RKO (cell line): ENCODE results near the gene ADARB1.

Experiments
- DNase-seq: peaks from one replicate; pipeline ENCODE4 v3.0.0-alpha.2; 2016; ENCODE audit warnings: low spot score

The ADARB1 gene

DNA sequence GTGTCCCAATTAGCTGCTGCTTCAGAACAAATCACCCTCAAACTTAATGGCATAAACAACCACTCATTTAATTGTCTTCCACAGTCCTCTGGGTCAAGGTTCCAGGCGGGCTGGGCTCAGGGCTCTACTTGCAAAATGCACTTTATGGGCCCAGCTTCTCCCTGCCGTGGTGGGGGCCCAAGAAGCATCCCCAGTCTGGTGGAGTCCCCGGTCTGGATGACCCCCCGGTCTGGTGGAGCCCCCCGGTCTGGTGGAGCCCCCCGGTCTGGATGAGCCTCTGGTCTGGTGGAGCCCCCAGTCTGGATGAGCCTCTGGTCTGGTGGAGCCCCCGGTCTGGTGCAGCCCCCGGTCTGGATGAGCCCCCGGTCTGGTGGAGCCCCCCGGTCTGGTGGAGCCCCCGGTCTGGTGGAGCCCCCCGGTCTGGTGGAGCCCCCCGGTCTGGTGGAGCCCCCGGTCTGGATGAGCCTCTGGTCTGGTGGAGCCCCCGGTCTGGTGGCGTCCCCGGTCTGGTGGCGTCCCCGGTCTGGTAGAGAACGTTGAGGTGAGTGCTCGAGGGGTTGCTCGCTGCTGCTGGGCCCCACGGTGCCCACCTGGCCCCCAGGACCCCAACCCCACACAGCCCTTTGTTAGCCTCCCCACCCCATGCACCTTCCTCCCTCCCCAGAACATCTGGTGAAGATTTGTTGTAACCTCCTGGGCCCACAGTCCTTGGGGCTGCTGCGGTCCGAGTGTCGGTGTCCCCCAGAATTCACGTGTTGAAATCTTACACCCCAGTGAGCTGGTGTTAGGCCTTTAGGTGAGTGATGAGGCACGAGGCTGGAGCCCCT lies 179.5 kb downstream of the ADARB1 start:
- no peak for DNase-seq

DNA sequence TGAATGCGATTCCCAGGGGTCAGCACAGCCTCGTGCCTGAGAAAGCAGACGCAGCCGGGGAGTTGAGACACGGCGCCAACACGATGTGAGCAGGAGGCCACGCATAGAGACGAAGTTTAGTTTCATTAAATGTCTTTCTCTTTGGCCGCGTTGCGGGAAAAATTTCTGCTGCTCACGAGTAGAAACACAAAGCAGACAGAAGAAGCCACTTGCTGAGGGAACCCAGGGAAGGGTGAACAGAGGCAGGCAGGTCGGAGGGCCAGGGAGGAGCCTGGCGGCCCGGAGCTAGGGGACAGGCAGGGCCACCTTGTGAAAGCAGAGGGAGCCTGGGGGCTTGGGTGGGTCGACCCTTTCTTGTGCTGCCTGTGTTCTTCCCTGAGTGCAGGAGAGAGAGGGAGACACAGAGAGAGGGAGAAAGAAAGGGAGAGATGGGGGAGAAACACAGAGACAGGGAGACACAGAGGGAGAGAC lies 180.1 kb downstream of the ADARB1 start:
- DNase-seq: no peak

DNA sequence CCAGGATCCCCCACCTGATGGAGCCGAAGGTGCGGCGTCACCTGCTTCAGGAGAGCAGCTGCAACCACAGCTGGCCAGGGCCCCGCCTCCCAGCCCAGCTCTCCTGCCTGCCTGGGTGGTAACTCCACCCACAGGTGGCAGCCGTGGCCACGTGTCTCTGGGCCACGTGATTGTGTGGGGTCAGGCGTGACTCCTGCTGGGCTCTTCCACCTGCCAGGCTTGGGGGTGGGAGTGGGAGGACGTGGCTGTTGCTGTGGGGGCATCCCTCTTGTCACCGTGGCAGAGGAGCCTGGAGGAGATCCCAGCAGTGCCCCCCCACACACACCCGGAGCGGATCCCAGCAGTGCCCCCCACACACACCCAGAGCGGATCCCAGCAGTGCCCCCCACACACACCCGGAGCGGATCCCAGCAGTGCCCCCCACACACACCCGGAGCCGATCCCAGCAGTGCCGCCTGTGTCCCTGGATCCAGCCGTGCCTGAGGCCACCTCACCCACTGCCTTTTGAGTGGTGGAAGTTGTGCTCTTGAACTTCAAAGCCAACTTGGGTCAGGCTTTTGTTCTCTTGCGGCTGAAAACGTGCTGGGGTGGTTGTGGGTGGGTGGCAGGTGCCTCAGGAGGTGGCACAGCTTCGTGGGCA lies 181.1 kb downstream of the ADARB1 start:
- no peak for DNase-seq

DNA sequence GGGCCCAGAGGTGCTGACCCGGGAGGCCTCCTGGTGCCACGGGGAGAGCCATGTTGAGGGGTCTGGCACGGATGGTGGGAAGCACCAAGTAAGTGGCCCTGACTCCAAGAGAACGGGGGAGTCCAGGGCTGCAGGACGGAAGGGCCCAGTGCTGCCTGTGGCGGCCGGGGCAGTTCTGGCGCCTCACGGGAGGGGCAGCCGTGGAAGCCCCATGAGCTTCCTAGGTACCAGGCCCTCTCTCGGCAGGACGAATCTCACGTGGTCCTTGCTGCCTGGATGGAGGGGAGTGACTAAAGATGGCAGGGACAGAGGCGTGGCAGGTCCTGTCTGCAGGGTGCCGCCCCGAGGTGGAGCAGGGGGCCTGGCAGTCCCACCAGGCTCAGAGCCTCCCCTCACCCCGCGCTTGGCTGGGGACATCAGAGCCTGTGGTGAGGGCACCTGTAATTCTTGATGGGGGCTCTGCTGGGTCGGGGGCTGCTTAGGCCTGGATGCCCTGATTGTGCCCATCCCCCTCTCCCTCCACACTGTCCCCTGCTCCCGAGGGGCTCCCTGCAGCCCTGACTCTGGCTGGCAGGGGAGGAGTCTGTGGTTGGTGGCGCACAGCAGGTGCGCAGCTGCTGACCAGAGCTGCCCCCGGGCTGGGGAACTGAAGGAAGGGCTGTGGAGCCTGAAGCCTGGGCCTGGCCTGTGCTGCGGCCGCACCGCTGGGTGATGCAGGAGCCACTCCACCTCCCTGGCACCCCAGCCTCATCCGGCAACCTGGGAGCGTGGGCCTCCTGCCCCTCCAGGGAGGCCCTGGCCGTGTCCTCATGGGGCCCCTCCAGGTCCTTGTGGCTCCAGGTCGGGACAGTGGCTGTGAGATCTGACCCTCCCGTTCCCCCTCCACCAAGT lies 181.9 kb downstream of the ADARB1 start:
- no peak for DNase-seq

DNA sequence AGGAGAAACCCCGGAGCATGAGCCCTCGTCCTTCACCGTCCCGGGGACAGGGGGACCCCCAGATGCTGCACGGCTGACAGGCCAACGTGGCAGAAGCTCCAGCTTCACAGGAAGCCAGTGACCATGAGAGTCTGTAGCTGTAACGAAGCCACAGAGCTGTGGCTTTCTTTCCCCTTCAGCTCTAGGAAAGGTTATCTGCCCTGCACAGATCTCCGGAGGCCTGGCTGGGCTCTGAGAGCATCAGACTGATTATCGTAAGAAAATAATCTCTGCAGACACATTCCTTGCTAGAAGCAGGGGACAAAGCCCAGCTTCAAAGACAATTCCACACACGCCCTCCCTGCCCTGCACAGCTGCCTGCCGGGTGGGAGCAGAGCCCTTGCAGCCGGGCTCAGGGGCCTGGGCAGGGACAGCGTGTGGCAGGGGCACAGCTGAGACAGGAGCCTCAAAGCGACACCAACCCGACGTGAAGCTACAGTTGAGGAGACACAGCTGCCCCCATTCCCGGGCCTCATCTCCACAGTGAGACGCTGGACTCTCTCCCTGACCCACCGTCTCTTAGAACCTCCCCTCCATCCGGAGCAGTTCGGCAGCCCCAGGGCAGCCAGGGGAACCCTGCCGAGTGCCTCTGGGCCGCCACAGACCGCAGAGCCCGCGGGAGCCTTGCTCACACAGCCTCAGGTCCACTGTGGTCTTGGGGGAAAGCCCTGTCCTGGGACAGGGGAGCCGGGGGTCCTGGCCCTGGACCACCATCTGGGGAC lies 182.7 kb downstream of the ADARB1 start:
- no peak for DNase-seq

DNA sequence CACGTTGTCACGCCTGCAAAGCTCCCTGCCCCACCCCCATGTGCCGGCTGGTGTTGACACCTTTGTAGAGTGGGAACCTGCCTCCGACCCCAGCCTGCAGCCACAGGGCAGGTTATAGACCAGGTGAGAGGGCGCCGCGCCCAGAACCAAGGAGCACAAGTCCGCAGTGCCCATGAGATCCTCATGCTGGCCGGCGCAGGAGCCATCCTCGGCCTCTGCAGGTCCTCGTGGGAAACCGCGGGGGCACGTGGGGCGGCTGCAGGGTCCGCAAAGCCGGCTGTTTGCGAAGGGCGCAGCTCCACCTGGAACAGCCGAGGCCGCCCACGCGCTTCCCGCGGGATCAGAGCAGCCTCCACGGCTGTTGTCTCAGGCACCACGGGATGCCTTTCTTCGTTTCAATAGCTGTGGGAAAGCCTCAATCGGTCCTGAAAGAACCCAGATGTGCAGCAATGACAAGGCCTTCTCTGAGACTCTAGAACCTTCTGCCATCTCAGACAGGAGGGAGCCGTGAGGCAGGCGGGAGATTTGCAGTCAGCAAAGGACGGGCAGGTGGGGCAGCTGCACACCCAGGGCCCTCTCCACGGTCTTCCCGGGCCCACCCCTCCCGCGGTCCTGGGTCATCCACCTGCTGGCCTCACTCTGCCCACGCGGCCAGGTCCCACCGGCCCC lies 183.4 kb downstream of the ADARB1 start:
- no peak for DNase-seq

DNA sequence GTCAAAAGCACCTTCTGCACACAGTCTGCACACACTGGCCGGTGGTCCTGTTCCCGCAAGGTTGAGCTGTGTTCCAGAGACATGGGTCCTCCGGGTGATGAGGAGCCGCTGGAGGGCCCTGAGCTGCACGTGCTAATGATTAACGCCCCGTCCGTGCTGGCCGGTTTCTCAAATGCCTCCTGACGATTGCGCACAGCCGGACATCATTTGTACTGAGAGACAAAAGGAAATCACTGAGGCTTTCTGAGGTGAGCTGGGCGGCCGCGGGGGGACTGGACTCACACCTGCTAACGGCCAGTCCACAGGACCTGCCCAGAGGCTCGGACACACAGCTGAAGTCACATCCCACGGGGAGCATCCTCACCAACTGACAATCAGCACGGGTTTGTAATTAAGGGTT lies 184.1 kb downstream of the ADARB1 start:
- no peak for DNase-seq

DNA sequence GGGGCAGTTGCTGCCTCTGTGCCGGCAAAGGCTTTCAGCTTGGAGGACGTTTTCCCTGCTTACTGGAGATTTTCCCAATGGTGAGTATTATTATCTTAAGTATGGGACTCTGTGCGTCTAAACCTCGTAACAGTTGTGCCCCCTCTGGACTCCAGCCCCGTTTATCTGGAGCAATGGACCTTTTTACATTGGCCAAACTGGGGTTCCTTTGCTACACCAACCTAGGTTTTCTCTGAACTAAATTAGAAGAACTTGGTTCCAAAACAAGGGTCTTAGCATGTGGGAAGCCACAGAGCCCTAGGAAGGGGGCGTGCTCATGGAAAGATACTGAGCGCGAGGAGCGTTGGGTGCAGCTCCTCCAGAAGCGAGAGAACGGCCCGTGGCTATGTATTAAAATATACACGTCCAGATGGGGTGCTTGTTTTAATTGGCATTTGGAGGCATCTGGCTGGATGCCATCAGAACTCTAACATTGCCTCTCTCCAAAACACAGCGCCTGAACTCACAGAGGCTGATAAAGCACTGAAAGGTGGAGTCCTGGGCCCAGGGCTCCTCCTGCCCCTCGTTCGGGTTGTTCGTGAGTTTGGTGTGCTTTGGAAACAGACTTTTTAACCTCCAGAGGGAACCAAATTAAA lies 184.9 kb downstream of the ADARB1 start:
- DNase-seq: no peak

DNA sequence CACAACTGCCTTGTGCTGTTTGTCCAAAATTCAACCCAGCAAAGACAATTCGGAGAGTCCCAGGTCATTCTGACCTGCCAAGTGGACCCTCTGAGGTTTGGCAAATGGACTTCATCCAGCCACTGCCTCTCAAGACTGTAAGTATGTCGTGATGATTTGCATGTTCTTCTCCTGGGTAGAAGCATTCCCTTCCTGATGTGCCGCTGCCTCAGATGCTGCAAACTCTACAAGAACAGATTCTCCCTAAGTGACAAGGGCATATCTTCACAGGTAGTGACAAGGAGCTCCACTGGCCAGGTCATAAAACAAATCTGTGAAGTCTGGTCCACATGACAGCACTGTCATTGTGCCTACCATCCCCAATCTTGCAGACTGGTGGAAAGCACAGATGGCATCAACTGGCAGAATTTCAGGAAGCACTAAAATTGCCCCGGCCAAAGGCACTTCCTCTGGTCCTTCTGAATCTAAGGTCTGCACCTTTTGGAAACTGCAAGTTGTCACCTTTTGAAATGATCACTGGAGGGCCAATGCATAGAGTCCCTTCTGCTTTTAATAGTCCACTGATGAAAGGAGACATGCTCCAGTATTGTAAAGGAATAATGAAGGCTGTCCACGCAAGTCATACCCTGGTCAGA lies 185.9 kb downstream of the ADARB1 start:
- DNase-seq: no peak

DNA sequence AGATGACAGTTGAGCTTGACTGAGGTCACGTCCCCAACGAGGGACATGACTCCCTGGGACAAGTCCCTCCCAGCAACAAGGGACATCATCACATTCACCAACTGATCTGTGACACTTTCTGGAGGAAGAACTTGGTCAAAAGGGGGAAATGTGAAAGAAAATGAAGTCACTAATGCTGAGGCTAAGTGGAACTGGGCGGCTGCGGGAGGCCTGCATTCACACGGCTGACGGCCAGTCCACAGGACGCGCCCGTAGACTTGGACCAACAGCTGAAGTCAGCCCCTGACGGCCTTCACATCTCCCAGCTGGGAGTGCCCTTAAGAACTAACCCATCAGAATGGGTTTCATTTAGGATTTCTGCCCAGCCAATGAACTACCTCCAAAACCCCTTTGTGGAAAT lies 186.7 kb downstream of the ADARB1 start:
- DNase-seq: no peak

DNA sequence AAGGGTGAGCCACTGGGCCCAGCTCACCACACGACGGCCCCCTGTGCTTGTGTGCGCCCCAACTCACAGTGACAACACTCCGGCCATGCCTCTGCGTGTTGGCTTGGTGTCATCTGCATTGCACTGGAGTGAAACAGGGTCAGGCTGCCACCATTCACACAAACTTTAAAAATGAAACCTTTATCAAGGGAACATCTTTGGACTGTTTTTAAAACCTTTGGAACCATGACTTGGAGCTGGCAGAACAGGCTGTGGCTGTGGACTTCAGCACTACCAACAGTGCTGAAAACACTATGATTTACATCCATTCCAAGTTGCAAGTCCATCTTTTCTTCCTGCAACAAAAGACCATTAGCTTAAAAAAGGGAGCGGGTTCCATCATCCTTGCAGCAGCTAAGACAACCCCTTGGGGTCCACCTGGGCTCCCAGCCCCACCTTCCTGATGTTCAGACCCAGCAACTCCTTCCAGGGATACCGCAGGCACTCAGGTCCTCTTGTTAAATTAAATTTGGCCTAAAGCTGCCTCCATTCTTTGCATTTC lies 187.7 kb downstream of the ADARB1 start:
- DNase-seq: no peak

DNA sequence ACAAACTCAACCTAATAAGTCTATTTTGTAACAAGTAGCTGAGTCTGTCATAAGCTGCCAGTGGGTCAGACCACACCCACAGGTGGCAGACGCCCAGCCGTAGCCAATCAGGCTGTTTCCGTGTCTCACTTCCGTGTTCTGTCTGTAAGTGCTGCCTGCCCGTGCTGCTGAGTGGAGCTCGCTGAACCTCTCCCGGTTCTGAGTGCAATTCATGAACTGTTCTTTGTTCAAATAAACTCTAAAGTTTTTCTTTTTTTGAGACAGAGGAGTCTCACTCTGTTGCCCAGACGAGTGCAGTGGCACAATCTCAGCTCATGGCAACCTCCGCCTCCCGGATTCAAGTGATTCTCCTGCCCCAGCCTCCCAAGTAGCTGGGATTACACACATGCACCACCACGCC lies 188.2 kb downstream of the ADARB1 start:
- DNase-seq: no peak

DNA sequence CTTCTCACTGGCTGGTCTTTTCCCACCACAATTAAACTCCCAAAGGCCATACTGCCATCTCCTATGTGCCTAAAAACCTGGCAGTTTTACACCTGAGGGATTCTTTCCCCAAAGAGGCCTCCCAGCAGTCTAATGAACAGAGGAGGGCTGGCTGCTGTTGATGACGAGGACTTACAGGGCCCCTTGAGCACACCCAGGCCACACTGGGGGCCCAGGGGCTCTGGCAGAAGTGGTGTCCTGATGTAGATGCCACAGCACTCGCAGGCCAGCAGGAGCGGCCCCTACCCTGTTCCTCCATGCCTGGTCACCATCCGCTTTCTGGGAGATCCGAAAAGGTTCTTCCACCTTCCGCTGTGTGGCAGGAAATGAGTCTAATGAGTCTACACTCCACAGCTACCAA lies 189.2 kb downstream of the ADARB1 start:
- no peak for DNase-seq

DNA sequence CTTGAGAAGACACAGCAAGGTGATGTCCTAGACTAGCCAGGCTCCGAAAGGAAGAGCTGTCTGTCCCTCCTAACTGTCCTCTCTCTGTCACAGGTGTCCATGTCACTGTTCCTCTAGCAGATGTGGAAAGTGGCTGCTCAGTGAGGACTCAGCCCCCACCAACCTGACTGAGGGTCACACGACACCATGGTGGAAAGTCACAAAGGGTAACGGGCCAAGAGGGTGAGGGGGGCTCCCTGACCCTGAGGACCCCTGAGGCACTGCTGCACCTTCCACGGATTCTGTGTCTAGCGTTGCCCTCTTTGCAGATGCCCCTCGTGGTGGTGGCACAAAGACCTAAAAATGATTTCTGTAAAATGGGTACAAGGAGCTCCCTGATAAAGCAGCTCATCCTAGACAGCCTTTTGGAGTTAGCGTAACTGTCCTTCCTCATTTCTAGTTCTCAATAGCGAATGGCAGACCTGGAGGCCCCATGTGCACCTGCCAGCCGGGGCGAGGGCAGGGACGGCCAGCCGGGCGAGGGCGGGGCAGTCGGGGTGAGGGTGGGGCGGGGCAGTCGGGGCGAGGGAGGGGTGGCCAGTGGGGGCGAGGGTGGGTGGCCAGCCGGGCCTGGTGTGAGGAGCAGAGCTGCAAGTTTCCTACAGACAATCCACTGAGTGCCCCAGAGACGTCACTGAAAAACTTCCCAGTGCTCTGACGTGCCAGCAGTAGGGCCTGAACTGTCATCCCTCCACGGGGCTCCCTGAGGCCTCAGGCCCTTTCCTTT lies 189.9 kb downstream of the ADARB1 start:
- no peak for DNase-seq

DNA sequence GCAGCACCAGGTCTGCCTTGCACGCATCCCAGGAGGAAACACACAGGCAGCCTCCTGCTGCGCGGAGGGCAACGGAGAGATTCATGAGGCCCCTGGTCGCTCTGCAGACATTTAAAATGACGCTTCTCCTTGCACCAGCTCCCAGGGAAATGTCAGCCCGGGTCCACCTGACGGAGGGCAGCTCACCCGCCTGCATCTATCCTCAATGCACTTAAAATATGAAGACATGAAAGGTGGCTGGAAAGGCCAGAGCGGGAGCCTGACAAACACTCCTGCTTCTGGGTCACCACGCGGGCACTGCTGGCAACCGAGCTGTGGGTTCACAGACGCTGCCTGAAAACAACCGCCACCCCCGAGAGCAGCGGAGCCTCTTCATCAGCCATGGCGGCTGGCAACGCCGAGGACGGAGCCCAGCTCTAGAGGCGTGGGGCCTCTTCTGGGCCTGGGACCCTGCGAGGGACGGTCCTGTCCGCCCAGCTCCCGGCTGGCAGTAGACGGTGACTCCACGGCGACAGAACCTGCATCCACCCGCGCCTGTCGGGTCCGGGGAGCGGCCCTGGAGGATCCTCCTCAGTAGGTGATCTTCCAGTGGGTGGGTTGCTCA lies 190.6 kb downstream of the ADARB1 start:
- no peak for DNase-seq

DNA sequence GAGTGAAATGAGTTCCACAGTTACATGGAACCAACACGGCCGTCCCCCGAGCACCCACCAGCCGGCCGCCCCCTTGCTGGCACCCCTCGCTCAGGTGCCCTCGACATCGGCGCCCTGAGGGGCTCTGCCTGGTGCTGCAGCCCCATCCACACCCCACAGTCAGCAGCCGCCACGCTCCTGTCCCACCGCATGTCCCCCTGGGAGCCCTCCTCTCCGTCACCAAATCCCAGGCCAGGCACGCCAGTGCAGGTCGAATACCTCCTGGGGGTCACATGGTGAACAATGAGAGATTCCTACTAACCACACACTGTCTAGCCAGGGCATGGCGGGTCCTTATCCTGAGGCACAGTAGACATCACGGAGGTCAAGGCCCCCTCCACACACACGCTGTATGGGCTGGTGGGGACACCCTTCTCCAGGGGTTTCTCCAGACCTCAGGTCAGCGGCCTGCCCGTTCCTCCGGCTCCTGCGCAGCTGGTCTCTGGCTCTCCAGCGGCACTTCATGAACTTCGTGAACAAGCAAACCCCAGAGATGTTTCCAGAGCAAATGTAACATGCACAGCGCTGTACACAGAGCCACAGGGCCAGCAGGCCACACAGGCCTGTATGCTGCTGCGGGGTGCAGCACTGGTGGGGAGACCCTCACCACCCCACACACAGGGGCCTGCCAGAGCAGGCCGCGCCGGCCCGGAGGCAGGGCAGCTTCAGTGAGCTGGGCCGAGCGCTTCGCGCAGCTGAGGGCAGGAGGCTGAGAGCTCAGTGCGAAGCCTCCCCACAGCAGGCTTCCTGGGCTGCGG lies 191.5 kb downstream of the ADARB1 start:
- DNase-seq: no peak

DNA sequence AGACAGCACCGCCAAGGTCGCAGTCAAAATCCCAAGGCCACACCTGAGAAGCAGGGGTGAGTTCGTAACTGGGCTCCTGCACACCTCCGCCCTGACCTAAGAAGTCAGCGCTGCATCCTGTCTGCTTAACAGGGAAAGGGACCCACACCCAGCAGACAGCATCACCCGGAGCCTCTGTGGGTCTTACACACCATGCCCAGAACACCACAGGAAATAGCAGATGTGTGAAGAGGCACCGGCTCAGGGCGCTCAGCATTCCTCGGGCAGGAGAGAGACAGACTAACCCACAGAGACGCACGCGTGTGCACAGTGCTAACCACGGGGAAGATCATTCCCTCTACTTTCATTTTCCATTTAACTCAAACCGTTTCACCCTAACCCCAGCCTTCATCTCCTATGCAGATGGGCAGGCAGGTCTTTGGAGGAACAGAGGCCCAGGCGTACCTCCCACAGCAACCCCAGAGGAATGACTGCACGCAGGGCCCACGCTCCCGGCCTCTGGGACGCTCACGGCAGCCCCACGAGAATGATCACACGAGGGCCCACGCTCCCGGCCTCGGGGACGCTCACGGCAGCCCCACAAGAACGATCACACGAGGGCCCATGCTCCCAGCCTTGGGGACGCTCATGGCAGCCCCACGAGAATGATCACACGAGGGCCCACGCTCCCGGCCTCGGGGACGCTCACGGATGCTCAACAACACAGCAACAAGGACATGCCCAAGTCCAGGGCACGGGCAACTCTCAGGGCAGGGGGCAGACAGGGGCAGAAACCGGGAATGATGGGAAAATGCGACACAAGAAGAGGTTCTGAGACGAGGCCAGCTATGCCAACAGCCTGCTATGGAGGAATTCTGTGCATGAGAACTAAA lies 192.4 kb downstream of the ADARB1 start:
- no peak for DNase-seq
